GM21528 (cell line): Measurements from ENCODE around the gene MYH9.
"Not testable (repeated sequence)": the region's sequence is repeated elsewhere in the genome, so short reads cannot be mapped to it uniquely, and the experiment has no call there.

Experiments
- ATAC-seq: cut with Tn5 transposase; IDR thresholded peaks from one replicate; pipeline ENCODE4 v1.9.1; 2021; ENCODE audit warnings: mild to moderate bottlenecking, moderate library complexity; ENCODE audit not compliant: unreplicated experiment, low FRiP score

Gene MYH9

GRCh38 chr22:36298118-36298517, 89.6 kb downstream of the MYH9 start:
- ATAC-seq = no peak

DNA sequence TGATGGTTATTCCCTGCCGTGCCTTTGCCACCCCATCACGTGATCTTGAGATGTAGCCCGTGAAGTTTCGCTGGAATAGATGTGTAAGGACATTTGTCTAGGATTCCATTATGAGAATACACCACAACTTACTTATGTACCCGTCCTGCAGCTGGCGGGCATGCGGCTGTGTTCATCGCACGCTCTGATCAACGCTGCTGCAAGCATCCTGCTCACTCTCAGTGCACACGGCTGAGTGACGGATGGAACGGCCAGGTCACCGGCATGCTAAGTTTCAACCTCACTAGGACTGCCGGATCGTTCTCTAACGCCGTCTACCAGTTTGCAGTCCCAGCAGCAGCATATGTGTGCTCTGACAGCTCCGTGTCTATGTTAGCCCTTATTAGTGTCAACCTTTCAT, 90.2 kb downstream of the MYH9 start:
- no peak for ATAC-seq

DNA sequence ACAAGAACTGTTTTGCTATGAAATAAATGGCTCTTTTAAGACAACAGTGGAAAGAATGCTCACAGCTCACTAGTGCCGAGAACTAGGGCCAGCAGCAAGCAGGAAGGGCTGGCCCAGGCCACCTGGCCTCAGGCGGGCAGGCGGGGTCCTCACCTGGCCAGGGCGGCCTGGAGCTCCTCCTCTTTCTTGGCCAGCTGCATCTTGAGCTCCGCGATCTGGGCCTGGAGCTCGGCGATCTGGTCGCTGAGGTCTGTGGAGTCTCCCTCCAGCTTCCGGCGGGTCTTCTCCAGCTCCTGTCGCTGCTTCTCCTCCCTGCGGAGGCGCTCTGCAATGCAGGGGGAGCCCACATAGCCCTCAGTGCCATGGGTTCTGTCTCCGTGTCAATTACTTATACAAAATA, 91.1 kb downstream of the MYH9 start:
- ATAC-seq = no peak

- no peak for ATAC-seq
Measured at GRCh38 chr22:36295247-36295646, 92.5 kb downstream of the MYH9 start.

DNA sequence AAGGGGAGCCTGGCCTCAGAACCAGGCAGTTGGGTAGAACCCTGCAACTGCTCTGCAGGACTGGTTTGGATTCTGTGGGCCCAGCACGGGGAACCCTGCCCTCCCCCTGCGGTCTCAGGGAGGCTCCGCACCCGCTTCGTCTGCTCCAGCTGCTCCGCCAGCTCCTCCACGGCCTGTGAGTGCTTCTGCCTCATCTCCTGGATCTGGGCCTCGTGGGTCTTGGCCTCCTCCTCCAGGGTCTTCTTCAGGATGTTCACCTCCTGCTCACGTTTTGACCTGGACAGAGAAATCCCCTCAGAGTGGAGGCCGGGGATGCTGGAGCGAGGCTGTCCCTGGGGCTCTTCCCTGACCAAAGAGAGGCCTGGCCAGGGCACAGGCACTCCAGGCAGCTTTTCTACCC, 93.0 kb downstream of the MYH9 start:
- ATAC-seq = no peak

DNA sequence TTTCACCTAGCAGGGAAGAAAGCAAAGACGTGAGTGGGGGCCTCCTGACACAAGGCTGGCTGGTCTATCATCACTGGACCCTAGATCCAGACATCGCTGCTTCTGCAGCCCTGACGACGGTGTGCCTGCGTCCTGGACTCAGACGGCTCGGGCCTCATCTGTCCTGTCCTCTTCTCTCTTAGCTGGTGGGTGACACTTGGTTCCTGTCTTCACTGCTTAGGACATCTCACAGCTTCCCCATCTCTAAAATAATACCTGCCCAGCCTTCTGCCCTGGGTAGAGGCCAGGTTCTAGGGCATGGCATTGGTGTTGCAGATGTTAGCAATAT, 93.5 kb downstream of the MYH9 start:
- ATAC-seq = no peak

DNA sequence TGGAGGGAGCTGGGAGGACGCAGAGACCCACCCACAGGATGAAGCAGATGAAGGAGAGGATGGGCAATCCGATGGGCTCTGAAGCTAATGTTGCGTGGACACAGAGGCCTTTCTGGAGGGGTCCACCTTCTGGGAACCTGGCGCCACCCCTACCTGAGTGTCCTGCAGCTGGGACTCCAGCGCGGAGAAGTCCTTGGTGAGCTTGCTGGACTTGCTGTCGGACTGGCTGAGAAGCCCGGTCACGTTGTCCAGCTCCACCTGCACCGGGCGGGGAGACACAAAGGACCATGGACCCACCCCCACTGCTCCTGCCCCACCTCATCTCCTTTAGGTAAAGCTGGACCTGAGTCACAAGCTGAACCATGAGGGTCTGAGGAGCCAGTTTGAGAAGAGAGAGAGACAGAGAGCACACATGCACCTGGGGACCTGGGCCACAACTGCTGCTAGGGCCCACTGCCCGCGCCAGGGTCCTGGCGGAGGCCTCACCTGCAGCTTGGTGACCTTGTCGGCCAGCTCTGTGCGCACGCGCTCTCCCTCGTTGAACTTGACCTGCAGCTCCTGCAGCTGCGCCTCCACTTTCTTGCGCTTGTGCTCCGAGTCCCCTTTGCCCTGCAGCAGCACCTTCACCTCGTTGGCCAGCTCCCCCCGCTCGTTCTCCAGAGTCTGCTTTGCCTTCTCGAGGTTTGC, 94.0 kb downstream of the MYH9 start:
- ATAC-seq = no peak

DNA sequence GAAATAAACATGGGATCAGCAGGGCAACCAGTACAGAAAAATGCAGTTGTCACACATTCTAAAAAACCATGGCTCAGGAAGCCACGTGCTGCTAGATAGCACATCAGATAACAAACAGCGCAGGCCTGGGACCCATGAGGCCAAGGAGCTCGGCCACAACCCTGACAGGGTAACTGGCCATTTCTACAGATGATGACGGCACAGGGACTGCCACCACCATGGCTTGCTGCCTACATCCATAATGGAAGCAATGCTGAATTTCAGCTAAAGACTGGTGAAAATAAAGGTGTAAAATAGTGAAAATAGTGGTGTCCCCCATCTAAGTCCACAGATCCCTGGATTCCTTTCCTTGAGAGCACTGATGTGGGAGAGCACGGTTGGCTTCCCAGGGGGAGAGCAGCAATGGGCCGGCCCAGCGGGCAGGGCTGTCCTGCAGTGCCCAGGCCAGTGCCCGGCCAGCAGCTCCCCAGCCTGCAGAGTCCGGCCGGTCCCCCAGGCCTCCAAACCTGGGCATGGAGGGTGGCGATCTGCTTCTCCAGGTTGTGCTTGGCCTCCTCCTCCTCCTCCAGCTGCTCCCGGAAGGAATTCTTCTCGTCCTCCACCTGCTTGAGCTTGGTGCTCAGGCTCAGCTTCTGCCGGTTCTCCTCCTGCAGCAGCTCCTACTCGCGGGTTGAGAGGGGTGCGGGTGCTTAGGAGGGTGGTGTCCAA, 94.8 kb downstream of the MYH9 start:
- ATAC-seq = no peak

DNA sequence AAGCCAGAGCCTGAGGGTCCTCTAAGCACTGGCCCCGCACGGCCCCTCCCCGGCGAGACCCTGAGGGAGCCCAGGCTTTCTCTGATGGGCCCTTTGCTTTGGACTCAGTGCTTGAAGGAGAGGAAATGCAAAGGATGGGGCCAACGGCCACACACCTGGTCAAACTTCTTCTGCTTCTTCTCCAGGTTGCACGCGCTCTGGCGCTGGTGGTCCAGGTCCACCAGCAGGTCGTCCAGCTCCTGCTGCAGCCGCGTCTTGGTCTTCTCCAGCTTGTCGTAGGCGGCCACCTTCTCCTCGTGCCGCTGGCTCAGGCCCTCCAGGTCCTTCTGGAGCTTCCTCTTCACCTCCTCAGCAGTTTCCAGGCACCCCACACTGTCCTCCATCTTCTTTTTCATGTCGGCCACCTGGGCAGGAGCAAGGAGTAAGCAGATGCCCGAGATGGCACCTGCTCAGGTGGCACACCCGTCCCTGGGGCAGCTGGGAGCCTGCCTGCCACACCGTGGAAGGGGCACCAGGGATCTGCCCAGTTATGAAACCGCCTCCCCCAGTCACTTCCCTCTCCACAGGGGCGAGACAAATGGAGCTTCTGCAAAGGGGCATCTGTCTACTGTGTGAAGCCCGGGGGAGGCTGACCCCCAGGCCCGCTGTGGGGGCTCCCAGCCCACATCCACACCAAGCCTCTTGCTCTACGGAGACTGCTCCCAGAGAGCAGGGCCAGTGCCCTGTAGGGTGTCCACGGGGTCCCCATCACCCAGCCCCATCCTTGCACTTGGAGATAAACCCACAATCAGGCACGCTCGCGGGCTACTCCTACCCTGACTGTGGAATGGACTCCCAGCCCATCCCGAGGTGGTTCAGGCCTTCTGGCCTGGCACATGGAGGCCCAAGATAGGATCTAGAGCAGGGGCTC, 95.7 kb downstream of the MYH9 start:
- ATAC-seq = no peak

- ATAC-seq = not testable (repeated sequence)
Measured at GRCh38 chr22:36290391-36291075, 97.2 kb downstream of the MYH9 start.

GRCh38 chr22:36289948-36290371, 97.8 kb downstream of the MYH9 start:
- not testable (repeated sequence) for ATAC-seq

DNA sequence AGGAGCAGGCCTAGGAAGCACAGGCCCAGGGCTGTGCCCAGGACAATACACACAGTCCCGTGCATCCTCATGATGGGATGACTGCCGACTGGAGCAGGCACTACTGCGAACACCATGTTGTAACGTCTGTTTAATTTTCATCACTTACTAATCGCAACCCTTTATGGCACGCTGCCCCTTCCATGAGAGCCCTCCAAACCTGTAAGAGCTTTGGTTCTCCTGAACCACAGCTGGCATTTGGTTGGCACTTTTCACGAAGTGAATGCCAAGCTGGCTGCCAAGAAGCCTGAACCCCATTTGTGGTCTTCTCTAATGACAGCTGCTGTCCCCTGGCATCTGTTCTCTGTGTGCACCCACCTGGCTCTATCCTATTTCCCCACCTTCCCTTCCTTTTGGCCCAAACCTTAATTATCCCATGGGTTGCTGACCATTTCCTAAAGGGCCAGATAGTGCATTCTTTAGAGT, 98.3 kb downstream of the MYH9 start:
- ATAC-seq = no peak

DNA sequence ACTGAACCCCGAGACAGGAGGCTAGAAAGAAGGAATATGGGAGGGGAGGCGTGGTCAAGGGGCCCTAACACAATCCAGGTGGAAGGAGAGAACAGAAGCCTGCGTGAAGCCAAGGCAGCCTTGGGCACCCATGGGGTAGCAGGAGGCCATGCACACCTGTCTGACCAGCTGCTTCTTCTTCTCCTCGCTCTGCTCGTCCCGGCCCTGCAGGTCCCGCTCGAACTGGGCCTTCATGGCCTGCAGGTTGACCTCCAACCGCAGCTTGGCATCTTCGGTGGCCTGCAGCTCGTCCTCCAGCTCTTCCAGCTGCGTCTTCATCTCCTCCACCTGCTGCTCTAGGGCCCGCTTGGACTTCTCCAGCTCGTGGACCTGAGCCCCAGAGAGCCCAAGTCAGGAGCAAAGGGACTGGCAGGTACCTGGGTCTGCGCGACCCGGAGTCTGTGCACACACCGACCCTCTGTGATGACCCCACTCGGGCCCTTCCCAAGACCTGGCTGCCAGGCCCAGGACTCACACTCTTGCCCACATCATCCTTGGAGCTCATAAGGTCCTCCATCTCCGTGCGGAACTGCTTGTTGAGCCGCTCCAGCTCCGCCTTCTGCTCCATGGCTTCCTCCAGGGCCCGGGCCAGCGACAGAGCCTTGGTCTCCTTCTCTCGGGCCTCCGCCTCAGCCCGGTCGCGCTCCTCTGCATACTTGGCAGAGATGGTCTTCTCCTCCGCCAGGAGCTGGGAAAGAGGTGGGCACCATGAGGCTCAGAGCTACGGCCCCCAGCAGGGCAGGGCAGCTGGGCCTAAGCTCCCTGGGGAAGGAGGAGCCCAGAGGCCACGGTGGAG, 99.0 kb downstream of the MYH9 start:
- no peak for ATAC-seq

GRCh38 chr22:36287881-36288515, 99.8 kb downstream of the MYH9 start:
- ATAC-seq = no peak

- ATAC-seq = no peak
Measured at GRCh38 chr22:36286096-36286957, 101.4 kb downstream of the MYH9 start.

DNA sequence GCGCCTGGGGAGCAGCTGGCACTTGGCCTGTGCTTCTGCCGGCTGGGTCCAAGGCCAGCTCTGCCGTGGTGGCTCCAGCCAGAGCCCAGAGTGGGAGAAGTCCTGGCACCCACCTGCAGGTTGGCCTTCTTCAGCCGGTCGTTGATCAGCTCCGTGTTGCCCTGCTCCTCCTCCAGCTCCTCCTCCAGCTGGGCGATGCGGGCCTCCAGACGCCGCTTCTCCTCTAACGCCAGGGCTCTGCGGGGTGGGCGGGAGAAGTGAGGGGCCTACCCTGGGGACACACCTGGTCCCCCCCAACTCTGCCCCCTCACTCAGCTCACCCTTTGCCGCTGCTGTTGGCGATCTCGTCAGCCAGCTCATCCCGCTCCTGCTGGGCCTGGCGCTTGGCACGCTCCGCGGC, 102.2 kb downstream of the MYH9 start:
- ATAC-seq = no peak

GRCh38 chr22:36285017-36285416, 102.8 kb downstream of the MYH9 start:
- ATAC-seq = no peak

DNA sequence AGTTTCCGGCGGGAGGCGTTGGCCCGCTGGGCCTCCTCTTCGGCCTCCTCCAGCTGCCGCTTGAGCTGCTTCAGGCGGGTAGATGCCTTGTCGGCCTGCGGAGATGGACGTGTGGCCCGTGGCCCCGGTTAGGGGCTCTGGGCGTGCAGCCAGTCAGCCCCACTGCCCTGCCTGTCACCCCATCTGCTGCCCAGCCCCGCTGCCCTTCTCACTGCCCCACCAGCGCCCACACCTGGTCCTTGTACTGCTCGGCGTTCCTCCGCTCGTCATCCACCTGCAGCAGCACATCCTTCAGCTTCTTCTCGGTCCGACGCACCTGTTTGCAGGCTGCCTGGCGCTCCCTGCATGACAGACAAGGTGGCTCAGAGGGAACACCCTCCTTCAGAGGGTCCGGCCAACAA, 103.6 kb downstream of the MYH9 start:
- no peak for ATAC-seq
